Mammary epithelial cell (primary cell): ENCODE measurements around the gene FBP1.

Source experiments
- EZH2 ChIP-seq: IDR thresholded peaks from 2 replicates; pipeline ENCODE4 v1.6.1; 2012; ENCODE audit warnings: low read length, inconsistent platforms, borderline replicate concordance
- TF ChIP-seq, protein P1 (sequence below), 2 donors: IDR thresholded peaks in 1 of 2; conservative IDR thresholded peaks in 1 of 2; 2 replicates each; pipeline ENCODE4 v1.5.1; 2011 to 2012; ENCODE audit warnings: inconsistent platforms in 2 of 2, low read length in 2 of 2, mild to moderate bottlenecking in 2 of 2, control low read depth in 1 of 2, low read depth in 1 of 2; ENCODE audit not compliant: insufficient read depth in 1 of 2; ENCODE audit errors: extremely low read depth in 1 of 2

DNA sequence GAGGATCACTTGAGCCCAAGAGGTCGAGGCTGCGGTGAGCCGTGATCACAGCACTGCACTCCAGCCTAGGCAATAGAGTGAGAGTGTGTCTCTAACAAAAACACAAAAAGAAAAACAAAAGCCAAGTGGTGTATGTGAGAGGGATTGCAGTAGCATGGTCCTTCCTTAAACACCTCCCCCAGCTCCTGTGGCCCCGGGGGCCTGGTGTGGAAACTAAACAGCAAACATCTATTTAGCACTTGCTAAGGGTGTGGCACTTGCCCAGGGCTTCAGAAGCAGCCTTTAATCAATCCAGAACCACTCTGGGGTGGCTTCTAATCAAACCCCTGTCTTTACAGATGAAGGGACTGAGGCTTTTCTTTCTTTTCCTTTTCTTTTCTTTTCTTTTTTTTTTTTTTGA is 4.4 kb upstream of the FBP1 start:
- TF ChIP-seq, protein P1, sequence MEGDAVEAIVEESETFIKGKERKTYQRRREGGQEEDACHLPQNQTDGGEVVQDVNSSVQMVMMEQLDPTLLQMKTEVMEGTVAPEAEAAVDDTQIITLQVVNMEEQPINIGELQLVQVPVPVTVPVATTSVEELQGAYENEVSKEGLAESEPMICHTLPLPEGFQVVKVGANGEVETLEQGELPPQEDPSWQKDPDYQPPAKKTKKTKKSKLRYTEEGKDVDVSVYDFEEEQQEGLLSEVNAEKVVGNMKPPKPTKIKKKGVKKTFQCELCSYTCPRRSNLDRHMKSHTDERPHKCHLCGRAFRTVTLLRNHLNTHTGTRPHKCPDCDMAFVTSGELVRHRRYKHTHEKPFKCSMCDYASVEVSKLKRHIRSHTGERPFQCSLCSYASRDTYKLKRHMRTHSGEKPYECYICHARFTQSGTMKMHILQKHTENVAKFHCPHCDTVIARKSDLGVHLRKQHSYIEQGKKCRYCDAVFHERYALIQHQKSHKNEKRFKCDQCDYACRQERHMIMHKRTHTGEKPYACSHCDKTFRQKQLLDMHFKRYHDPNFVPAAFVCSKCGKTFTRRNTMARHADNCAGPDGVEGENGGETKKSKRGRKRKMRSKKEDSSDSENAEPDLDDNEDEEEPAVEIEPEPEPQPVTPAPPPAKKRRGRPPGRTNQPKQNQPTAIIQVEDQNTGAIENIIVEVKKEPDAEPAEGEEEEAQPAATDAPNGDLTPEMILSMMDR (conservative IDR thresholded peaks at IDR 0.05 in 1 of 2, IDR thresholded peaks at IDR 0.05 in 1 of 2; ENCODE audit: extremely low read depth in 1 of 2, insufficient read depth in 1 of 2, low read depth in 1 of 2, low read length in 2 of 2) = no peak
- no peak for TF ChIP-seq EZH2
